T47D (cell line): ENCODE results near the gene CFAP58.

Experiments
- DNase-seq, 2 experiments: peaks; one replicate each; pipeline versions ENCODE4 v3.0.0 to v3.0.0-alpha.2; 2011 to 2012; ENCODE audit warnings: low read depth in 1 of 2, low spot score in 1 of 2
- JUND ChIP-seq: IDR thresholded peaks from 2 replicates; pipeline ENCODE4 v1.6.1; 2012; ENCODE audit warnings: low read depth
- in situ Hi-C: cut with HindIII; loops from 2 replicates; pipeline ENCODE4 v1.10.0; 2016; ENCODE audit warnings: low sequenced_read_pairs, low pct_unique_long_range_greater_than_20kb

Gene CFAP58

GRCh38 chr10:104316321-104317099 is 37.1 kb upstream of the CFAP58 start:
- in situ Hi-C loops: no loop called here
- no peak for TF ChIP-seq JUND
- no peak for DNase-seq

- no peak for DNase-seq
- in situ Hi-C loops: no loop called here
- no peak for TF ChIP-seq JUND
These were observed 36.3 kb upstream of the CFAP58 start for GRCh38 chr10:104317269-104317710.

- TF ChIP-seq JUND: no peak
- DNase-seq: no peak
- in situ Hi-C loops: no loop called here
These were observed 35.8 kb upstream of the CFAP58 start for GRCh38 chr10:104317726-104318299.

- peak in 1 of 2 experiments; percentile 5 for DNase-seq
- in situ Hi-C loops: no loop called here
- TF ChIP-seq JUND: no peak
These were observed 35.3 kb upstream of the CFAP58 start for GRCh38 chr10:104318326-104318725.

- DNase-seq: no peak
- in situ Hi-C loops: no loop called here
- TF ChIP-seq JUND: no peak
These were observed 34.6 kb upstream of the CFAP58 start for GRCh38 chr10:104318810-104319741.

GRCh38 chr10:104321226-104321625 is 32.4 kb upstream of the CFAP58 start:
- DNase-seq: no peak
- TF ChIP-seq JUND: no peak
- in situ Hi-C loops: no loop called here

GRCh38 chr10:104321725-104322415 is 31.8 kb upstream of the CFAP58 start:
- in situ Hi-C loops: no loop called here
- TF ChIP-seq JUND: no peak
- peak in 1 of 2 experiments; percentile 15 for DNase-seq

GRCh38 chr10:104322416-104322782 is 31.2 kb upstream of the CFAP58 start:
- in situ Hi-C loops: no loop called here
- DNase-seq: no peak
- no peak for TF ChIP-seq JUND

- no peak for DNase-seq
- in situ Hi-C loops: no loop called here
- TF ChIP-seq JUND: no peak
These were observed 30.5 kb upstream of the CFAP58 start for GRCh38 chr10:104323085-104323484.

GRCh38 chr10:104323760-104324201 is 29.9 kb upstream of the CFAP58 start:
- in situ Hi-C loops: no loop called here
- no peak for DNase-seq
- TF ChIP-seq JUND: no peak

- no peak for TF ChIP-seq JUND
- in situ Hi-C loops: no loop called here
- no peak for DNase-seq
These were observed 29.4 kb upstream of the CFAP58 start for GRCh38 chr10:104324221-104324686.

- no peak for TF ChIP-seq JUND
- in situ Hi-C loops: no loop called here
These were observed 28.7 kb upstream of the CFAP58 start for GRCh38 chr10:104324931-104325330.

More at GRCh38 chr10:104324931-104325330, 28.7 kb upstream of the CFAP58 start:
- DNase-seq: no peak
